Epidermal melanocyte (primary cell): ENCODE results near the gene VPS9D1.
"Not testable (repeated sequence)": the region's sequence is repeated elsewhere in the genome, so short reads cannot be mapped to it uniquely, and the experiment has no call there.

Experiments
- DNase-seq: peaks from one replicate; pipeline ENCODE4 v3.0.0; 2011; ENCODE audit warnings: low spot score; ENCODE audit not compliant: insufficient read length

VPS9D1 gene

GRCh38 chr16:89693931-89694783 lies 26.5 kb downstream of the VPS9D1 start:
- peak; percentile 9 for DNase-seq

- peak; percentile 3 for DNase-seq
Observed at GRCh38 chr16:89693289-89693731, 27.4 kb downstream of the VPS9D1 start.

GRCh38 chr16:89691986-89692569 lies 28.6 kb downstream of the VPS9D1 start:
- peak; percentile 13 for DNase-seq

GRCh38 chr16:89691231-89691985 lies 29.3 kb downstream of the VPS9D1 start:
- DNase-seq, result peak; percentile 4

GRCh38 chr16:89690392-89690901 lies 30.3 kb downstream of the VPS9D1 start:
- DNase-seq, result peak; percentile 5

GRCh38 chr16:89689621-89690020 lies 31.1 kb downstream of the VPS9D1 start:
- not testable (repeated sequence) for DNase-seq

GRCh38 chr16:89689142-89689541 lies 31.6 kb downstream of the VPS9D1 start:
- DNase-seq, result peak; percentile 5

GRCh38 chr16:89688395-89688794 lies 32.3 kb downstream of the VPS9D1 start:
- peak; percentile 12 for DNase-seq

- DNase-seq, result peak; percentile 16
Observed at GRCh38 chr16:89687092-89687940, 33.4 kb downstream of the VPS9D1 start.

- DNase-seq, result peak; percentile 99
Observed at GRCh38 chr16:89686520-89687091, 34.1 kb downstream of the VPS9D1 start, which contains the start of gene CDK10. Gene CDK10, plus strand, starts transcription at chr16:89686689. Its CDS starts 22 bp downstream, at chr16:89686711.

GRCh38 chr16:89685916-89686315 lies 34.8 kb downstream of the VPS9D1 start:
- DNase-seq, result peak; percentile 13

GRCh38 chr16:89678258-89678657 lies 42.4 kb downstream of the VPS9D1 start:
- no peak for DNase-seq

- DNase-seq, result no peak
Observed at GRCh38 chr16:89672177-89672941, 48.3 kb downstream of the VPS9D1 start.

GRCh38 chr16:89671565-89671964 lies 49.1 kb downstream of the VPS9D1 start:
- DNase-seq, result not testable (repeated sequence)

- DNase-seq, result no peak
Observed at GRCh38 chr16:89670496-89671431, 49.9 kb downstream of the VPS9D1 start.

- no peak for DNase-seq
Observed at GRCh38 chr16:89669755-89670154, 50.9 kb downstream of the VPS9D1 start.

- no peak for DNase-seq
Observed at GRCh38 chr16:89668790-89669158, 51.9 kb downstream of the VPS9D1 start.

- no peak for DNase-seq
Observed at GRCh38 chr16:89667633-89668032, 53.1 kb downstream of the VPS9D1 start.
